ENCODE results near the gene TFAP2B. TPM values are rescaled to one million over a fixed set of nuclear protein-coding genes. Genes with fewer than 3 reads are reported as not detected.

The TFAP2B gene
- total and polyA plus RNA-seq, 7 donors, result not detected

- no peak for DNase-seq
- no peak overlapping the region for H3K27ac ChIP-seq
- no peaks in the 10 kb centered on the region for H3K36me3 ChIP-seq (ENCODE audit: insufficient read depth in 1 of 2, low read depth in 1 of 2)
- H3K4me1 ChIP-seq, result no peaks in the 10 kb centered on the region
- intact Hi-C loops (cut with DNase I), result loop anchor here in 1 of 2 donors (10.0 kb wide), 1 partner anchor 138 kb away; no protein-coding TSS in a partner anchor
- ATAC-seq, result no peak
- TF ChIP-seq CTCF (IDR thresholded peaks at IDR 0.05), result no peak
- H3K9me3 ChIP-seq, result no peaks in the 10 kb centered on the region
- no peak overlapping the region for H3K4me3 ChIP-seq
- no peaks in the 10 kb centered on the region for H3K27me3 ChIP-seq (ENCODE audit: insufficient read depth in 3 of 3, low read length in 2 of 3)
- 61 to 70% (median 66%) methylated on average over 1 of the region's 1 CpG for WGBS, 3 donors
These were observed 25.9 kb upstream of the TFAP2B start for GRCh38 chr6:50792771-50793170.

GRCh38 chr6:50795574-50795973 is 23.1 kb upstream of the TFAP2B start:
- no peaks in the 10 kb centered on the region for H3K27me3 ChIP-seq (ENCODE audit: insufficient read depth in 3 of 3, low read length in 2 of 3)
- no peaks in the 10 kb centered on the region for H3K36me3 ChIP-seq (ENCODE audit: insufficient read depth in 1 of 2, low read depth in 1 of 2)
- H3K4me1 ChIP-seq, result no peaks in the 10 kb centered on the region
- no peak overlapping the region for H3K4me3 ChIP-seq
- intact Hi-C loops (cut with DNase I), result loop anchor here in 1 of 2 donors (10.0 kb wide), 1 partner anchor 141 kb away; no protein-coding TSS in a partner anchor
- TF ChIP-seq CTCF (IDR thresholded peaks at IDR 0.05), result no peak
- no peak for DNase-seq
- WGBS, 3 donors, result 37 to 44% (median 38%) methylated on average over 5 of the region's 5 CpGs
- ATAC-seq, result no peak
- no peak overlapping the region for H3K27ac ChIP-seq
- H3K9me3 ChIP-seq, result no peaks in the 10 kb centered on the region

- intact Hi-C loops (cut with DNase I), result no loop called here
- ATAC-seq, result no peak
- peaks cover 0 to 4% (median 0%) of the 10 kb centered on the region in 3 donors for H3K27me3 ChIP-seq (ENCODE audit: insufficient read depth in 3 of 3, low read length in 2 of 3)
- no peaks in the 10 kb centered on the region for H3K4me1 ChIP-seq
- no peak overlapping the region for H3K27ac ChIP-seq
- no peak for DNase-seq
- H3K4me3 ChIP-seq, result no peak overlapping the region
- H3K9me3 ChIP-seq, result no peaks in the 10 kb centered on the region
- TF ChIP-seq CTCF (IDR thresholded peaks at IDR 0.05), result no peak
- H3K36me3 ChIP-seq (ENCODE audit: insufficient read depth in 1 of 2, low read depth in 1 of 2), result no peaks in the 10 kb centered on the region
These were observed 14.4 kb upstream of the TFAP2B start for GRCh38 chr6:50804283-50804682.

- ATAC-seq, result no peak
- Histone ChIP-seq H3K4me3 (no peak overlapping the region), H3K9me3 (no peaks in the 10 kb centered on the region), H3K36me3 (ENCODE audit: insufficient read depth in 1 of 2, low read depth in 1 of 2) (no peaks in the 10 kb centered on the region), H3K27me3 (ENCODE audit: insufficient read depth in 3 of 3, low read length in 2 of 3) (peaks cover 0 to 4% (median 0%) of the 10 kb centered on the region in 3 donors), H3K4me1 (no peaks in the 10 kb centered on the region), H3K27ac (no peak overlapping the region)
- no peak for TF ChIP-seq CTCF (IDR thresholded peaks at IDR 0.05)
- intact Hi-C loops (cut with DNase I), result no loop called here
- no peak for DNase-seq
These were observed 11.6 kb upstream of the TFAP2B start for GRCh38 chr6:50807035-50807434.

GRCh38 chr6:50815436-50816114 is 3.1 kb upstream of the TFAP2B start:
- ATAC-seq (peak in 1 of 4 donors; percentile 15), DNase-seq (no peak)
- peaks cover 4% of the 10 kb centered on the region for H3K4me1 ChIP-seq
- 5 to 9% (median 8%) methylated on average over 16 of the region's 16 CpGs for WGBS, 3 donors
- intact Hi-C loops (cut with DNase I), result loop anchor here (5.0 to 10.0 kb wide), 4 partner anchors 539 to 1207 kb away; no protein-coding TSS in a partner anchor
- H3K27me3 ChIP-seq (ENCODE audit: insufficient read depth in 3 of 3, low read length in 2 of 3), result peaks cover 10 to 64% (median 14%) of the 10 kb centered on the region in 3 donors
- H3K36me3 ChIP-seq (ENCODE audit: insufficient read depth in 1 of 2, low read depth in 1 of 2), result no peaks in the 10 kb centered on the region
- H3K27ac ChIP-seq, result no peak overlapping the region
- no peak for TF ChIP-seq CTCF (IDR thresholded peaks at IDR 0.05)
- H3K4me3 ChIP-seq, result peak overlapping the region; percentile 59
- H3K9me3 ChIP-seq, result no peaks in the 10 kb centered on the region

Measured in psoas muscle (tissue), 8 donors.